OCI-LY1 (cell line): ENCODE measurements around the gene RAMP3.

Source experiments
- H2AFZ ChIP-seq: fragments of 200-600 bp; sonication (generic), shearing (Covaris generic); 2 replicates; pipeline ENCODE4 v1.6.0; 2014; ENCODE audit warnings: antibody characterized with exemption, mild to moderate bottlenecking, low read length
- H3F3A ChIP-seq: fragments of 200-600 bp; sonication (generic), shearing (Covaris generic); 2 replicates; pipeline ENCODE4 v1.6.0; 2014; ENCODE audit warnings: mild to moderate bottlenecking, antibody characterized with exemption, low read length, moderate library complexity; ENCODE audit not compliant: insufficient read depth
- H3K27ac ChIP-seq: fragments of 200-600 bp; sonication (generic); 2 replicates; pipeline ENCODE4 v1.5.1; 2014; ENCODE audit warnings: low read length, mixed run types, mild to moderate bottlenecking, low read depth; ENCODE audit not compliant: poor library complexity, severe bottlenecking
- H3K27me3 ChIP-seq: fragments of 200-600 bp; sonication (generic); 2 replicates; pipeline ENCODE4 v1.6.0; 2014; ENCODE audit warnings: antibody characterized with exemption, mild to moderate bottlenecking, low read length, moderate library complexity; ENCODE audit not compliant: insufficient read depth
- H3K36me3 ChIP-seq: fragments of 200-600 bp; sonication (generic); 2 replicates; pipeline ENCODE4 v1.6.1; 2014; ENCODE audit warnings: mild to moderate bottlenecking, antibody characterized with exemption, low read length, moderate library complexity, mixed read lengths; ENCODE audit not compliant: insufficient read depth
- H3K4me1 ChIP-seq: fragments of 200-600 bp; sonication (generic); 2 replicates; pipeline ENCODE4 v1.5.1; 2014; ENCODE audit warnings: mild to moderate bottlenecking, low read length, moderate library complexity; ENCODE audit not compliant: insufficient read depth, severe bottlenecking
- H3K4me2 ChIP-seq: fragments of 200-600 bp; sonication (generic), shearing (Covaris generic); 2 replicates; pipeline ENCODE4 v1.6.1; 2014; ENCODE audit warnings: low read length
- H3K4me3 ChIP-seq: fragments of 200-600 bp; sonication (generic); 2 replicates; pipeline ENCODE4 v1.5.1; 2014; ENCODE audit warnings: low read length, low read depth, mild to moderate bottlenecking, mixed read lengths; ENCODE audit not compliant: poor library complexity, severe bottlenecking
- H3K79me2 ChIP-seq: fragments of 200-600 bp; shearing (Covaris generic); 2 replicates; pipeline ENCODE4 v1.6.1; 2016; ENCODE audit warnings: mixed run types, low read length, mixed read lengths; ENCODE audit not compliant: insufficient read depth
- H3K9ac ChIP-seq: fragments of 200-600 bp; sonication (generic), shearing (Covaris generic); 2 replicates; pipeline ENCODE4 v1.6.1; 2014; ENCODE audit warnings: mild to moderate bottlenecking, low read length, mixed read lengths
- H3K9me2 ChIP-seq: fragments of 200-600 bp; sonication (generic), shearing (Covaris generic); 2 replicates; pipeline ENCODE4 v1.6.1; 2014; ENCODE audit warnings: low read depth, mild to moderate bottlenecking, low read length, mixed read lengths
- H3K9me3 ChIP-seq: fragments of 200-600 bp; shearing (Covaris generic); 2 replicates; pipeline ENCODE4 v1.6.1; 2014; ENCODE audit warnings: low read length, mixed read lengths
- H4K20me1 ChIP-seq: fragments of 200-600 bp; sonication (generic), shearing (Covaris generic); 2 replicates; pipeline ENCODE4 v1.6.0; 2016; ENCODE audit warnings: mild to moderate bottlenecking, low read length; ENCODE audit not compliant: insufficient read depth
- CTCF ChIP-seq: fragments of 200-600 bp; sonication (generic), shearing (Covaris generic); IDR thresholded peaks from 2 replicates; pipeline ENCODE4 v1.5.1; 2017; ENCODE audit warnings: mild to moderate bottlenecking, antibody characterized with exemption, low read length, moderate library complexity, mixed read lengths
- EZH2 ChIP-seq: fragments of 200-600 bp; sonication (generic), shearing (Covaris generic); IDR thresholded peaks from 2 replicates; pipeline ENCODE4 v1.8.0; 2017; ENCODE audit warnings: borderline replicate concordance, mixed run types, mild to moderate bottlenecking, antibody characterized with exemption, low read length, moderate library complexity, mixed read lengths

The RAMP3 gene

DNA sequence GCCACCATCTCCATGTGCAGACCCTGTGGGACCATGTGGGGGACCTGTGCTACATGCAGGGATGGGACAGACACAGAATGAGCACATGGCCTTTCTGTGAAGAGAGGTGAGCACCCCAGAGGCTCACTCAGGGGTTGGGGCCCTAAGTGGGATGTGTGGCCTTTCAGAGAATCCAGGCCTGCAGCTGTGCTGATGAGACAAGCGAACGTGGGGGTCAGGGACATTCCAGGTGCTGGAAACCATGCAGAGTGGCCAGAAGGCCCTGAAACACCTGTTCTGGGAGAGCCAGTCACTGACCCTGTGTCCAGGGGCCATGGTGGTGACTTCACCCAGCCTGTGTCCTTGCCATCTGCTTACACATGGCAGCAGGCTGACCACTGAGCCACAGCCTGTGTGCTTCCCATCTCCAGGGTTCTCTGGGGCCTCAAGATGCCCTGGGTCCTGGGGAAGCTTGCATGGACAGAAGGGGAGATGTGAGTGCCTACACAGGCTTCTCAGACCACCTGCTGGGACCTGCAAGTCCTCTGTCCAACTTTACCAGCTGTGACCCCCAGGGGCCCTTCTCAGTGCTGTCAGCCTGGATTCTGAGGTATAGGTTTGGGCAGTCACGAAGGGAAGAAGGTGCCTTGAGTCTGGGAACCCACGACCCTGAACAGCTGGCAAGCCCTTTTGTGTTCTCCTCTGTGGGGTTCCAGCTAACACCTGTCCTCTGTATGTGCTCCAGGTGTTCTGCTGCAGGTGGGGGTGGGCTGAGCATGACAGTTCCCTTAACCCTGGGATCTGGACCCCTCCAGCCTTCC, 17.6 kb downstream of the RAMP3 start:
- no peak overlapping the region for H2AFZ ChIP-seq
- H3K4me1 ChIP-seq: no peaks in the 10 kb centered on the region
- no peak overlapping the region for H3K4me2 ChIP-seq
- no peaks in the 10 kb centered on the region for H3K79me2 ChIP-seq
- no peaks in the 10 kb centered on the region for H4K20me1 ChIP-seq
- no peak overlapping the region for H3K4me3 ChIP-seq
- H3K27ac ChIP-seq: no peak overlapping the region
- no peaks in the 10 kb centered on the region for H3K27me3 ChIP-seq
- H3K9ac ChIP-seq: no peak overlapping the region
- no peaks in the 10 kb centered on the region for H3K9me3 ChIP-seq
- no peak for TF ChIP-seq CTCF
- no peak for TF ChIP-seq EZH2
- no peaks in the 10 kb centered on the region for H3K9me2 ChIP-seq
- H3K36me3 ChIP-seq: no peaks in the 10 kb centered on the region
- H3F3A ChIP-seq: no peaks in the 10 kb centered on the region

GRCh38 chr7:45176091-45176490, 18.5 kb downstream of the RAMP3 start:
- no peak overlapping the region for H3K4me2 ChIP-seq
- H3K4me3 ChIP-seq: no peak overlapping the region
- no peaks in the 10 kb centered on the region for H3K79me2 ChIP-seq
- no peaks in the 10 kb centered on the region for H3K9me3 ChIP-seq
- no peak overlapping the region for H2AFZ ChIP-seq
- H3K27ac ChIP-seq: no peak overlapping the region
- no peaks in the 10 kb centered on the region for H3K36me3 ChIP-seq
- no peaks in the 10 kb centered on the region for H4K20me1 ChIP-seq
- no peaks in the 10 kb centered on the region for H3K27me3 ChIP-seq
- TF ChIP-seq EZH2 (no peak), CTCF (no peak)
- no peak overlapping the region for H3K9ac ChIP-seq
- no peaks in the 10 kb centered on the region for H3K9me2 ChIP-seq
- H3F3A ChIP-seq: no peaks in the 10 kb centered on the region
- H3K4me1 ChIP-seq: no peaks in the 10 kb centered on the region

DNA sequence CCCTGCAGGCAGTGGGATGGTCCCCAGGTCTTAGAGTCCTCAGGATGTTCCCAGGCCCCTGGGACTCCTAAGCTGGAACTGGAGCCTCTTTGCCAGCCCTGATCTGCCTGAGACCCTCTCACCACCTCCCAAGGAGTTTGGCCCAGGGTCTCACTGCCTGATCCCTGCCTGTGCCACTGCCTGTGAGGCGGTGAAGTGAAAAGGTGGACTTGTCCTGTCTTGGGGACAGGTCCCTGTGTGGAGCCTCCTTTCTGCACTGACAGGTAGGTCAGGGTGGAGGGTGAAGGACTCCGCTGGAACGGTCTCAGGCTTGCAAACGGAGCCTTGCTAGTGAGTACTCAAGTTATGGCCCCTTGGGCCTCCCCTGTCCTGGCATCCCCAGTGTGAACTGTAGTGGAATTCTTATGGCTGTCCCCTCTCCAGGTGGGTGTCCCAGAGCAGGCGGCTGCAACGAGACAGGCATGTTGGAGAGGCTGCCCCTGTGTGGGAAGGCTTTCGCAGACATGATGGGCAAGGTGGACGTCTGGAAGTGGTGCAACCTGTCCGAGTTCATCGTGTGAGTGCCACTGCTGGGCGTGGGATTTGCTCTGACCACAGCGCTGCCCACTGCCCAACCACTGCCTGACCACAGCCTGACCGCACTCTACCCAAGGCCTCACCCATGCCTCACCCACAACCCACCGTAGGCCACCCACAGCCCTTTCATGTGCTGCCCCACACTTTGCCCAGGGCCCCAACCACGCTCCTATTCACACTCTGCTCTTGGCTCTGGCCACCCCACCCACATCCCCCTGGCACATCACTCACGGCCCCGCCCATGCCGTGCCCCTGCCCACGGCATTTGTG, 19.5 kb downstream of the RAMP3 start:
- TF ChIP-seq EZH2 (no peak), CTCF (no peak)

More for the DNA sequence above, 19.5 kb downstream of the RAMP3 start:
- Histone ChIP-seq H3K27me3 (no peaks in the 10 kb centered on the region), H3F3A (no peaks in the 10 kb centered on the region), H4K20me1 (no peaks in the 10 kb centered on the region), H3K4me2 (no peak overlapping the region), H2AFZ (no peak overlapping the region), H3K4me1 (no peaks in the 10 kb centered on the region), H3K79me2 (no peaks in the 10 kb centered on the region), H3K27ac (no peak overlapping the region), H3K9me2 (no peaks in the 10 kb centered on the region), H3K9ac (no peak overlapping the region), H3K36me3 (no peaks in the 10 kb centered on the region), H3K9me3 (no peaks in the 10 kb centered on the region), H3K4me3 (no peak overlapping the region)
